T-helper 1 cell treated with Interleukin-12 subunit alpha and Interleukin-12 subunit beta and Interleukin-4 antibody, amounts not matched to agents 30 μg/mL and 1 μg/mL, for 36 hours (primary cell): ENCODE measurements around the gene COX19.

Experiments
- H3K27ac Mint-ChIP-seq: one replicate; pipeline ENCODE4 v1.8.0; 2021; ENCODE audit warnings: mild to moderate bottlenecking, mixed read lengths
- H3K27me3 Mint-ChIP-seq: one replicate; pipeline ENCODE4 v1.8.0; 2021; ENCODE audit warnings: low read depth, mixed read lengths
- H3K36me3 Mint-ChIP-seq: one replicate; pipeline ENCODE4 v1.8.0; 2021; ENCODE audit warnings: low read depth, mixed read lengths
- H3K4me1 Mint-ChIP-seq: one replicate; pipeline ENCODE4 v1.8.0; 2021; ENCODE audit warnings: low read depth, mixed read lengths
- H3K4me3 Mint-ChIP-seq: one replicate; pipeline ENCODE4 v1.8.0; 2021; ENCODE audit warnings: mild to moderate bottlenecking, moderate library complexity, mixed read lengths
- H3K9me3 Mint-ChIP-seq: one replicate; pipeline ENCODE4 v1.8.0; 2021; ENCODE audit warnings: mixed read lengths

Gene COX19

DNA sequence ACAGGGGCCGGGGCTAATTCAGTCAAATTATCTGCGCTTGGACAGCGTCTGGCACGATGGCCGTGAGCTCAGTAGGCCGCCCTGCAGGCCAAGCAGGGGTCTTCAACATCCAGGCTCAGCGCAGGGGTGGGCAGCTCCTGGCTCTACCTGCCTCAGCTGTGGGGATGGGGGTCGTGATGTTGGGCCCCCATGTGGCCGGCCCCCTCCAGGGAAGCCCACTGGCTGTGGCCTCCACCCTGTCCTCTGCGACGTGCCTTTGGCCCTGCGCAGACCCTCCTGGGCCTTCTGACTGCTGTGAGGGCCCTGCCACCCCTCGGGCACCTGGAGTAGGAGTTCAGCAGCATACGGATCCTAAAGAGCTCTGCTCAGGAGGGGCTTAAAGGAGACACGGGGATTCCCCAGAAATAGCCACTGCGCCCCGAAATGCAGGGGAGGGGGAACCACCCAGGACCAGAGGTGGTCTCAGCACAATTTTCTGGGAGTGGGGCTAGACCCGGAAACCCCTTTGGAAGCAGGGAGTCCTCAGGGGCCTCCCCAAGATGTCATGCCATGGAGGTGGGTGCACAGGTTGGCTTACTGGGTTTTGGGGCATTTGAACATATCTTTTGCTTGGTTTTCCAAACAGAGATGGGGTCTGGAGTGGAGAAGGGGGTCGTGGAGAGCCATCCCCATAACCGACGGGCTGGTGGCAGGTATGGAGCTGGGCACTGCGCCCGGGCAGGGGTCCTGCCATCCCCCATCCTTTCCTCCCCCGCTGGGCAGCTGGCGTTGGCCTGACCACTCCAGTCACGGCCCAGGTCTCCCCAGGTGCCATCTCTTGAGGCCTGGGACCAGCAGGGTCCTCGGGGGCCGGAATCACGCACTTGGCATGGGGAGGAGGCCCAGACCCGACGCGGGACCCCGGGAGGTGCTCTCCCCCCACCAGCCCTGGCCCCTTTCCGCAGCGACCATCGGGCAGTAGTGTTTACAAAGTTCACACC lies 16.8 kb downstream of the COX19 start:
- H3K27ac Mint-ChIP-seq, result no peak overlapping the region
- H3K27me3 Mint-ChIP-seq, result peaks cover 11% of the 10 kb centered on the region
- H3K4me1 Mint-ChIP-seq, result peaks cover 3% of the 10 kb centered on the region
- no peak overlapping the region for H3K4me3 Mint-ChIP-seq
- no peaks in the 10 kb centered on the region for H3K36me3 Mint-ChIP-seq
- H3K9me3 Mint-ChIP-seq, result no peaks in the 10 kb centered on the region

DNA sequence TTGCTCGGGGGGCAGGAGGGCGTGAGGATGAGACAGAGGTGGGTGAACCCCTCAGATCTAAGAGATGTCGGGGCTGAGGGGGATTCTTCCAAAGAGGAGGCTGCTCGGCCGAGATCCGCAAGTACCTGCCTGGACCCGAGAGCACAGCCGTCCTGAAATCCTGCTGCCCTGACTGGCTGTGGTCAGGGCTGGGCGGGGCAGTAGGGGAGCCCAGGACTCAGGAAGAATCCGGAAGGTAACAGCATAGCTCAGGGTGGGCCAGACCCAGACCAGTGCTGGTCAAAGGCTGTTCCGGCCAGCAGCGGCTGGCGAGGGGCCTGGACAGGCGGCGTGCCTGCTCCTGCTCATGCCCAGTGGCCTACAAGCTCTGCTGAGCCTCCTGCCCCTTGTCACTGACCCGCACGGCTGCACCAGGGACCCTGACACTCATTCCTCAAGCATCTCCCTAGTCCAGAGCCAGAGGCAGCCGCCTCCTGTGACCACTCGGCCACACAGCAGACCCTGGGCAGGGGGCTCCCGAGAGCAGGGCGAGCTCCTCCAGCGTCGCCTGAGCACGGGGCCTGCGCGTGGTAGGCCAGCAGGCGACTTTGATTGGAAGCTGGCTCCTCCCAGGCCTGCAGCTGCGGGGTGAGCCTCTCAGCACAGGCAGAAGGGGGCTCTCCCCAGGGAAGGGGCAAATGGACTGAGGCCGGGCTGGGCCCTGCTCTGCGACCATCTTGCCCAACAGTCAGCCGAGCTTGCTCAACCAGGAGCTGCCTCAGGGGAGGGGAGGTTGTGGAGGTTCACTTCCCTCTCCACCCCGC lies 17.7 kb downstream of the COX19 start:
- Mint-ChIP-seq H3K4me3 (no peak overlapping the region), H3K27me3 (peaks cover 10% of the 10 kb centered on the region), H3K4me1 (peaks cover 3% of the 10 kb centered on the region), H3K27ac (no peak overlapping the region), H3K9me3 (no peaks in the 10 kb centered on the region), H3K36me3 (no peaks in the 10 kb centered on the region)

DNA sequence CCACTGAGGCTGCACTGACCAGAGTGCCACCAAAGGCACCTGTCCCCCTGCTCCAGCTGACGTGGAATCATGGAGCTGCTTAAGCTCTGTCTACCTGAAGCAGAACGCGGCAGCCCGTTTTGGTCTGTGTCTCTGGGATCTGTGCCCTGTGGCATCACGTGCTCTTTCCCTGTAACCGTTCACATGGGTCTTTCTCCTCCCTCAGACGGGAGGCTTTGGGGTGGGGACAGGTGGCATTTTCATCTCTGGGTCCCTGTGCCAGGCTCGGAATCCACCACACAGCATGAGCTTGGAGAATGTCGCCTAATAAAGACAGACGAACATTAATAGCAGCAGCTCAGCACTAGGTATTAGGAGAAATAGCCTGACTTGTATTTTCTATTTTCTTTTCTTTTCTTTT lies 19.3 kb downstream of the COX19 start:
- Mint-ChIP-seq H3K27ac (no peak overlapping the region), H3K4me3 (peak overlapping the region; percentile 54), H3K4me1 (peaks cover 3% of the 10 kb centered on the region), H3K36me3 (no peaks in the 10 kb centered on the region), H3K9me3 (no peaks in the 10 kb centered on the region), H3K27me3 (peaks cover 12% of the 10 kb centered on the region)

DNA sequence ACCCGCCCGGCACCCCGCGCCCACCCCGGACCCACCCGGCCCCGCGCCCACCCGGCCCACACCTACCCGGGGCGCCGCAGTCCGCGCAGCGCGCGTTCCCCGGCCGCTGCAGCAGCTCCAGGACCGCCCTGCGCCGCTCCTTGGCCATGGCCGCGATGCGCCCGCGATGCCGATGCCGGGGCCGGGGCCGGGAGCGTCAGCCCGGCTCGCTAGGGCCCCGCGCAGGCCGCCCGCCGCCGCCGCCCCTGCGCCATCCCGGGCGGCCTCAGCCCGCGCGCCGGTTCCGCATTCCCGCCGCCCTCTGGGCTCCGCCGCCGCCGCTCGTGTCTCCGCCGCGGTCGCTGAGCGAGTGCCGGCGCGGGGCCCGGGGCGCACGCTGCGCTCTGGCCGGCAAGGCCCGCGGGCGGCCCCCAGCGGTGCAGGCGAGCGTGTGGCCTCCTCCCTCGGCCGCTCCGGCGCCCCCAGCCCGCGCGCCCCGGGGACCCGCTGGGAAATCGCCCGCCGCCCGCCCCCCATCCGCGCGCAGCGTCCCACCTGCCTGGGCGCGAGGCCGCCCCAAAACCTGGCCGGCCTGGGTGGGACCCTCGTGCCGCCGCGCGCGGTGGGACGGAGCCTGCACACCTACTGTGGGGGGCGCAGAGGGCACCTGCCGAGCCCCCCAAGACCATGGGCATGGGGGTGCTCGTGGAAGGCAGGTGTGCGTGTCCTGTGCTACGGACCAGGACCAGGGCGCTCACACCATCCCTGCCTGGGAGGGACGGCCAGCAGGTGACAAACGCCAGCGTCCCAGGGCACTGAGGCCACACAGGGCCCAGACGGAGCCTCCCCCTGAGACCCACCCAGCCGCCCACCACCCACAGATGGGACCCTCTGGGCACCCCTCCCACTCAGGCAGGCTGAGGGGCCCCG lies 20.8 kb downstream of the COX19 start, which contains the start of gene ADAP1:
Gene ADAP1 (minus strand): TSS at position 351 of the 909 bp plus-strand sequence. CDS start 203 bp downstream, at position 148.
- peaks cover 12% of the 10 kb centered on the region for H3K27me3 Mint-ChIP-seq
- H3K4me3 Mint-ChIP-seq, result peak within 1 kb of the TSS; percentile 63
- peaks cover 6% of the 10 kb centered on the region for H3K4me1 Mint-ChIP-seq
- H3K9me3 Mint-ChIP-seq, result no peaks in the 10 kb centered on the region
- H3K27ac Mint-ChIP-seq, result no peak within 1 kb of the TSS
- H3K36me3 Mint-ChIP-seq, result no peaks in the 10 kb centered on the region

DNA sequence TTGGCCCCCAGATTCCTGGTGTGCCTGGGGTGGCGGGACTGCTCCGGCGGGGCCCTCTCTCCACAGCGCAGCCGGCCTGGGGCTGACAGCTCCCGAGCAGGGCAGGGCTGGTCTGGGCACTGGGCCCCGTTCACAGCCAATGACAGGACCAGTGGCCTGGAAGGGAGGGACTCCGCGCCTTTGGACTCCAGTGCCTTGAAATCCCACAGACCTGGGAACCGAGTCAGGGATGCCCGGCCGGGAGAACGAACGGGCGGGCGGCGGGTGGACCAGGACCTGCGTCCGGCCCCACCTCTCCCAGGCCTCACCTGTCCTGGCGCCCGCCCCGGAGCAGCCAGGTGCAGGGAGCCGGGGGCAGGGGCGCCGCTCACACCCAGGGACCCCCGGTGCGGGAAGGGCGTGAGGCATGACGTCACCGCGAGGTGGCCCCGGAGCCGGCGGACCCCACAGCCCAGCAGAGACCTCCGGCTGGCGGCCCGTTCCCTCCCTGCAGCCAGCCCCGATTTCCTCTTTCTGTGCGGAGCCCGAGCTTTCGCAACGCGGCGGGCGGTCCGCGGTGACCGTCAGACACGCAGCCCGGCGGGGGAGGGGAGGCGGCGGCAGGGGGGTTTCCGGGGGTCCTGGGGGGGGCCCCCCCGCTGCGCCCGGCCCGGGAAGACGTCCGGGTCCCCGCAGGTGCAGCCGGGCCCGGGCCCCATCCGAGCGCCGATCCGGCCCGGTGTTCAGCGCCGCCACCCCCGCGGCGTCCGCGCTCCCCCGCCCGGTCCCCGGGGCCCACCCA lies 21.6 kb downstream of the COX19 start:
- no peak overlapping the region for H3K27ac Mint-ChIP-seq
- peaks cover 6% of the 10 kb centered on the region for H3K4me1 Mint-ChIP-seq
- no peaks in the 10 kb centered on the region for H3K36me3 Mint-ChIP-seq
- peak overlapping the region; percentile 44 for H3K4me3 Mint-ChIP-seq
- H3K9me3 Mint-ChIP-seq, result no peaks in the 10 kb centered on the region
- peaks cover 12% of the 10 kb centered on the region for H3K27me3 Mint-ChIP-seq

DNA sequence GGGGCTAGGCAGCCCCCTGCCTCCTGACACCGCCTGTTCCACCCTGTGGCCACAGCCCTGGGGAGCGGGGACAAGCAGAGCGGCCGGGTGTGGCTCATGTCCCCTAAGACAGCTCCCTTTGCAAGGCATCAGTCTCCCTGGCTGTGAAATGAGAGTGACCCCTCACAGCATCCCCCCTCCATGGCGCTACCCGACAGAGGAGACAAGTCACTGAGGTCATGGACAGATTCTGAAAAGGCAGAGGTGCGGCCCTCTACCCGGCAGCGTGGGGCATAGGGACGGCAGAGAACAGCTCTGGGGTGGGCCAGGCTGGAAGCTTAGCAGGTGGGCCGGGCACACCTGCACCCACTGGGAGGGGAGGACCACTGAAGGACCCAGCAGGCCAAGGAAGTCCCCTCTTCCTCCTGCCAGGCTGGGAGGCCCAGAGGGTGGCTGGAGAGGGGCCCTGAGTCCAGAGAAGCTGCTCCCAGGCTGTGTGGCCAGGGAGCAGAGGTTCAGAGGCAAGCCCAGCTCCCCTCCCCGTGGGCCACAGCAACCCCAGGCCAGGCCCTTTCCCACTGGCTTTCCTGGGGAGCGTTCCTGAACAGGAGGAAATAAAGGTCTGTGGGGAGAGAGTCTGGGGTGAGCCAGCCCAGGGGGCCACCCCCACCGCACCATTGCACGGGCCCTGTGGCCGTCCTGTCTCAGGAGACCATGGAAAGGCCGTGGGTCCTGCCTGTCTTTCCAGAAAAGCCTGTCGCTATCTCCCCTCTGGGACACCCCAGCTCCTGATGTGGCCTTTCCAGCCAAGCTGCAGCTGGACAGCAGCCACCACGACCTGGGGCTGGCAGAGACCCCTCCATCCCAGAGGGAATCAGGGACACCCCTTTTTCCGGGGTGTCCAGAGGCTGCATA lies 22.6 kb downstream of the COX19 start:
- H3K4me1 Mint-ChIP-seq, result peaks cover 7% of the 10 kb centered on the region
- H3K9me3 Mint-ChIP-seq, result no peaks in the 10 kb centered on the region
- peaks cover 12% of the 10 kb centered on the region for H3K27me3 Mint-ChIP-seq
- H3K27ac Mint-ChIP-seq, result no peak overlapping the region
- peak overlapping the region; percentile 7 for H3K4me3 Mint-ChIP-seq
- H3K36me3 Mint-ChIP-seq, result no peaks in the 10 kb centered on the region

DNA sequence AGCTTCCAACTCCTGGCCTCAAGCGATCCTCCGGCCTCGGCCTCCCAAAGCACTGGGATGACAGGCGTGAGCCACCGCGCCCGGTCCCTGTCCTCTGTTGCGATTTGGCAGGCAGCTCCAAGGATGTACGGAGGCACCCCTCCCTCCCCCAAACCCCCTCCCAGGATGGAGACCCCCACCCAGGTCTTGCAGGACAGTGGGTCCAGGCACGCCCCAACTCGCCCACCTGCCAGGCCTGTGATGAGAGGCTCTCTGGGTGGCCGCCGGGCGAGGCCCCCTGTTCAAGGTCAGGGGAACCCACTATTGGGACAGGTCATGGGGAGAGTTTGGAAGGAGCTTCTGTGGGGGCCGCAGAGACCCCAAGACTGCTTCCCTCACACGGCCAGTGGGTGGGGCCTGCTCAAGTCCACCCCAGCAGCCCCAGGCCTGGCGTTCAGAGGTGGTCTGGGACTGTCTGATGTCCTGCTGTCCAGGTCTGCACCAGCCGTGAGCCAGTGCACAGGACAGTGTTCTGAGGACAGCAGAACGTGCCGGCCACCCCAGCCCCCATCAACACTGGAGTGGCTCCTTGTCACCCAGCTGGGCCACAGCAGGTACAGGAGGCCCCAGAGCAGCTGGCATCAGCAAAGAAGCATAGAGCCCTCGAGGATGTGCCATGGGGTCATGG lies 23.3 kb downstream of the COX19 start:
- Mint-ChIP-seq H3K4me3 (no peak overlapping the region), H3K9me3 (no peaks in the 10 kb centered on the region), H3K4me1 (peaks cover 7% of the 10 kb centered on the region), H3K27ac (no peak overlapping the region), H3K27me3 (peaks cover 12% of the 10 kb centered on the region), H3K36me3 (no peaks in the 10 kb centered on the region)

DNA sequence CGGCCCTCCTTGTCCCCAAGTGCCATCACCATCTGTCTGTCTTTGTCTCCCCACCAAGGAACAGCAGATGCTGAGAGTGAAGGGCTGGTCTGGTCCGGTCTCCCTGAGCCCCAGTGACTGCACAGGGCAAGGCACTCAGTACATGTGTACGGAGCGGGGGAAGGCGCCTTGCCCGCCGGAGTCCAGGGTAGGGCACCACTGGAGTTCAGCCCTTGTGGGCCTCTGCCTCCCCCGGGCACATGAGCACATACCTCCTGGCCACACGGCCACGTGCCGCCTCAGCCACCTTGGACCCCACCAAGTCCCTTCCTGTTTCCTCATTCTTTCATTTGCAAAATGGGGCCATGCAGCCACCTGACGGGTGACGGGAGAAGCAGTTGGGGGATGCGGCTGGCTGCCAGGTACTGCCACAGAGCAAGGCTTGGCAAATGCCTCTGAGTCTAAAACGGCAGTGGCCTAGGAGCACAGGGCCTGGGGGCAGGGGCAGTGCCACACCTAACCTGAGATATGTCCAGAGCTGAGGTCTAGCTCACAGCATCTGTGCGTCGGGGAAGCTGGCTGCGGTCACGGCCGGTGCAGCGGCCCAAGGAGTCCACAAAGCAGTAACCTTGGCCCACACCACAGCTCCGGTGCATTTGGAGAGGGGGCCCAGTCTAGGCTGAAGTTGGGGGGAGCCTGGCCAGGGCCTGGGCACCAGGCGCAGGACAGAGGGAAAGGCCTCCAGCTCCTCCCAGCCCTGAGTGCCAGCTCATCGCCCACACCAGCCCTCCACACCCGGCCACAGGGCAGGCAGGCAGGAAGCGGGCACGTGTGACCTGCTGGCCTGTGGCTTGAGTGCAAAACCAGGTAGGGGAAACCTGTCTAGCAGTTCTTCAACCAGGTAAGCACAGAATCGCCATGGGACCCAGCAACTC lies 26.1 kb downstream of the COX19 start:
- Mint-ChIP-seq H3K4me3 (no peak overlapping the region), H3K4me1 (peaks cover 4% of the 10 kb centered on the region), H3K27ac (no peak overlapping the region)

DNA sequence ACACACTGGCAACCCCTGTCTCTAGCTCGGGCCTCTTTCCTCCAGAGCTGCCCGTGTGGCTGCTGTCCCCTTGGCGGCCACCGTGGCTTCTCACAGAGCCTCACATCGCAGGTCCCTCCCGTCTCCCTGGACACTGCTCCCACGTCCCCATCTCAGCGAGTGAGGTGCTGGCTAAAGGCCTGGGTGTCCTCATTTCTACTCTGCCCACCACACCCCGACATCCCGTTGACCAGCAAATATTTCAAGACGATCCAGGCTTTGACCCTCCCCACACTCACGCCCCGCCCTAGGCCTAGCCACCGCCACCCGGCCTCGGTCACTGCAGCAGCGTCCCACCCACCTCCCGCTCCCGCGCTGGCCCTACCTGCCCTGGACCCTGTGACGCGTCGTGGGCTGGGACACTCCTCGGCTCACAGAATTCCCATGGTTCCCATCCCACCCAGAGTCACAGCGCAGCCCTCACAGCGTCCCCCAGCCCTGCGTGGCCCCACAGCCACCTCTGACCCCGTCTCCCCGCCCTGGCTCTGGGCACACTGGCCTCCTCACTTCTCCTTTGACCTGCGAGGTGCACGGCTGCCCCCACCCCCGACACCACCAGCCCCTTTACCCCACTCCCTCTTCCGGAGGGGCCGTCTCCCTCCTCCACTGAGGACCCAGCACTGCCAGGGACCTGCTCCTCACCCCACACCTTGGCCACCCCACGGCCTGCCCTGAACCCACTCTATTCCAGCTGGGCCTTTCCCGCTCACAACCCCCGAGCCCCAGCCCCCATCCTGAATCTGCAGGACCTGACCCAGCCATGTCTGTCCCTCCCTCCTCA lies 27.7 kb downstream of the COX19 start:
- no peak overlapping the region for H3K27ac Mint-ChIP-seq
- no peaks in the 10 kb centered on the region for H3K9me3 Mint-ChIP-seq
- H3K4me1 Mint-ChIP-seq, result peaks cover 4% of the 10 kb centered on the region
- H3K27me3 Mint-ChIP-seq, result peaks cover 3% of the 10 kb centered on the region
- no peaks in the 10 kb centered on the region for H3K36me3 Mint-ChIP-seq
- no peak overlapping the region for H3K4me3 Mint-ChIP-seq

More for the DNA sequence above, 26.1 kb downstream of the COX19 start:
- no peaks in the 10 kb centered on the region for H3K36me3 Mint-ChIP-seq
- H3K27me3 Mint-ChIP-seq, result peaks cover 3% of the 10 kb centered on the region
- no peaks in the 10 kb centered on the region for H3K9me3 Mint-ChIP-seq

DNA sequence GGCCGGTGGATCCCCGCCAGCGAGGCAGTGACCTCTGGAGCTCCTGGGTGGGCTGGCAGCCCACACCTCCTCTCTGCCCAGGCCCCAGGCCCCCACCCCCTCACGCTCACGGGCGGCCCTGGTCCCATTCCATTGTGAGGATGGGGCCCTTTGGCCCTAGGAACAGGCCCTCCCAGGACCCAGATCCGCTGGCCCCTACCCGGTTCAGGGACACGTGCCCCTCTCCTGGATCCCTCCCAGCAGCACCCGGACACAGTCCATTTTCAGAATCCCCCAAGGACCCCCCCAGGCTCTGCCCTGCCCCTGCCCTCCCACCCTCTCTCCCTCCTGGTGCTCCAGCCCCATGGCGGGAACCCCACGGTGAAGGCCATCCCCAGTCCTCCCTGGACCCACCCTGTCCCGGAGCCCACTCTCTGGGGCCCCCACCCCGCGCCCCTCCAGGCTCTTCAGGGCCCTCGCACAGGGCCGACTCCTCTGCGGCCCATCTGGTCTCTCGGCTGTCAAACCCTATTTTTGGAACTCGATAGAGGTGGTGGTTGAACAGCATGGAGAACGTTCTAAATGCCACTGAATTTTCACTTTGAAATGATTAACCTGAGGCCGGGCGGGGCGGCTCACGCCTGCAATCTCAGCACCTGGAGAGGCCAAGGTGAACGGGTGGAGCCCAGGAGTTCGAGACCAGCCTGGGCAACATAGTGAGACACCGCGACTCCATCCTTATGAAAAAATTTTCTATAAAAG lies 28.9 kb downstream of the COX19 start:
- H3K36me3 Mint-ChIP-seq, result peaks cover 3% of the 10 kb centered on the region
- H3K4me1 Mint-ChIP-seq, result peaks cover 7% of the 10 kb centered on the region
- peaks cover 7% of the 10 kb centered on the region for H3K9me3 Mint-ChIP-seq
- H3K4me3 Mint-ChIP-seq, result no peak overlapping the region
- peaks cover 8% of the 10 kb centered on the region for H3K27me3 Mint-ChIP-seq
- no peak overlapping the region for H3K27ac Mint-ChIP-seq
